Left ventricle myocardium inferior (tissue), 1 donor: ENCODE measurements around the gene GDAP1L1. TPM values are rescaled to one million over a fixed set of nuclear protein-coding genes. Genes with fewer than 3 reads are reported as not detected.
"Not testable (repeated sequence)": the region's sequence is repeated elsewhere in the genome, so short reads cannot be mapped to it uniquely, and the experiment has no call there.

Source experiments
- DNase-seq: peaks from one replicate; pipeline ENCODE4 v3.0.0-alpha.2; 2020
- H3K27ac ChIP-seq: fragments of 200-600 bp; replicated peaks from 2 replicates; pipeline ENCODE4 v1.8.0; 2021
- H3K27me3 ChIP-seq: fragments of 200-600 bp; 2 replicates; pipeline ENCODE4 v1.8.0; 2021; ENCODE audit warnings: low read depth
- H3K36me3 ChIP-seq: fragments of 200-600 bp; 2 replicates; pipeline ENCODE4 v1.8.0; 2021
- H3K4me1 ChIP-seq: fragments of 200-600 bp; 2 replicates; pipeline ENCODE4 v1.8.0; 2021
- H3K4me3 ChIP-seq: fragments of 200-600 bp; 2 replicates; pipeline ENCODE4 v1.8.0; 2021; ENCODE audit warnings: mild to moderate bottlenecking, moderate library complexity
- H3K9me3 ChIP-seq: fragments of 200-600 bp; replicated peaks from 2 replicates; pipeline ENCODE4 v1.8.0; 2021
- CTCF ChIP-seq: fragments of 200-600 bp; IDR thresholded peaks from 2 replicates; pipeline ENCODE4 v1.8.0; 2021; ENCODE audit warnings: antibody characterized with exemption, mild to moderate bottlenecking, borderline replicate concordance
- intact Hi-C: fragments of 100-400 bp; cut with micrococcal nuclease; formaldehyde crosslinking; loops from one replicate; pipeline ENCODE4 v1.11.0; 2022
- total RNA-seq: library from RNA; stranded (reverse); fragmentation: NEBNext Ultra II Directional; extraction: Animal tissue kit (Norgen Biotek cat#: 25700); gene quantifications from one replicate; pipeline ENCODE4 v1.2.1, GENCODE V29; 2021
- donor health status: DM: no; HTN: yes; CAD: no; lungs with severe emphysema.

Gene GDAP1L1
- total RNA-seq, 1 donor from 2014 or later = 0.55 TPM

GRCh38 chr20:44224637-44225036, 22.5 kb upstream of the GDAP1L1 start:
- intact Hi-C loops = no loop called here
- peaks cover 5% of the 10 kb centered on the region for H3K36me3 ChIP-seq
- DNase-seq = no peak
- H3K27me3 ChIP-seq = no peaks in the 10 kb centered on the region
- H3K4me1 ChIP-seq = peaks cover 34% of the 10 kb centered on the region
- H3K9me3 ChIP-seq = no peaks in the 10 kb centered on the region
- peak overlapping the region; percentile 80 for H3K27ac ChIP-seq
- H3K4me3 ChIP-seq = no peak overlapping the region
- TF ChIP-seq CTCF = no peak

GRCh38 chr20:44228465-44229258, 18.4 kb upstream of the GDAP1L1 start:
- Histone ChIP-seq H3K36me3 (no peaks in the 10 kb centered on the region), H3K4me1 (peaks cover 13% of the 10 kb centered on the region), H3K27ac (no peak overlapping the region), H3K4me3 (no peak overlapping the region), H3K9me3 (no peaks in the 10 kb centered on the region), H3K27me3 (no peaks in the 10 kb centered on the region)
- no peak for DNase-seq
- intact Hi-C loops = no loop called here
- TF ChIP-seq CTCF = peak; percentile 23

- H3K4me3 ChIP-seq = no peak overlapping the region
- DNase-seq = no peak
- H3K36me3 ChIP-seq = no peaks in the 10 kb centered on the region
- no peak overlapping the region for H3K27ac ChIP-seq
- H3K9me3 ChIP-seq = no peaks in the 10 kb centered on the region
- H3K27me3 ChIP-seq = no peaks in the 10 kb centered on the region
- no peak for TF ChIP-seq CTCF
- H3K4me1 ChIP-seq = peaks cover 5% of the 10 kb centered on the region
- intact Hi-C loops = no loop called here
Measured at GRCh38 chr20:44231193-44231592, 15.9 kb upstream of the GDAP1L1 start.

- intact Hi-C loops = no loop called here
- TF ChIP-seq CTCF = no peak
- no peaks in the 10 kb centered on the region for H3K27me3 ChIP-seq
Measured at GRCh38 chr20:44231713-44232468, 15.2 kb upstream of the GDAP1L1 start.

DNA sequence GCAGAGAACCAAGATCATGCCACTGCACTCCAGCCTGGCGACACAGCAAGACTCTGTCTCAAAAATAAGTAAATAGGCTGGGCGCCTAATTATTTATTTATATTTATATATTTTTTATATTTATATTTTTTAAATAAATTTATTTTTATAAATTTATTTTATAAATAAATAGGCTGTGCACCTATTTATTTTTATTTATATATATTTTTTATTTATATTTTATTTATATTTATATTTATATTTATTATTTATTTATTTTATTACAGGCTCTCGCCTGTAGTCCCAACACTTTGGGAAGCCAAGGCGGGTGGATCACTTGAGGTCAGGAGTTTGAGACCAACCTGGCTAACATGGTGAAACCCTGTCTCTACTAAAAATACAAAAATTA, 14.6 kb upstream of the GDAP1L1 start:
- H3K27me3 ChIP-seq, intact Hi-C loops, DNase-seq, H3K4me1 ChIP-seq, H3K4me3 ChIP-seq, H3K9me3 ChIP-seq, H3K27ac ChIP-seq, H3K36me3 ChIP-seq: not testable (repeated sequence)

More at GRCh38 chr20:44231713-44232468, 15.2 kb upstream of the GDAP1L1 start:
- H3K9me3 ChIP-seq = no peaks in the 10 kb centered on the region
- no peaks in the 10 kb centered on the region for H3K36me3 ChIP-seq
- no peak overlapping the region for H3K27ac ChIP-seq
- no peak overlapping the region for H3K4me3 ChIP-seq
- H3K4me1 ChIP-seq = peaks cover 5% of the 10 kb centered on the region
- no peak for DNase-seq
